HepG2 (cell line): ENCODE data around the gene NKX6-2.

Experiments used
- SMC3 ChIP-seq: IDR thresholded peaks from 2 replicates; pipeline ENCODE4 v1.6.1; 2011; ENCODE audit warnings: low read length, improper control_type of control experiment
- TEAD2 ChIP-seq: sonication (generic); formaldehyde crosslinking; IDR thresholded peaks from 2 replicates; pipeline ENCODE4 v1.9.0; 2021; ENCODE audit warnings: missing genetic modification reagents

DNA sequence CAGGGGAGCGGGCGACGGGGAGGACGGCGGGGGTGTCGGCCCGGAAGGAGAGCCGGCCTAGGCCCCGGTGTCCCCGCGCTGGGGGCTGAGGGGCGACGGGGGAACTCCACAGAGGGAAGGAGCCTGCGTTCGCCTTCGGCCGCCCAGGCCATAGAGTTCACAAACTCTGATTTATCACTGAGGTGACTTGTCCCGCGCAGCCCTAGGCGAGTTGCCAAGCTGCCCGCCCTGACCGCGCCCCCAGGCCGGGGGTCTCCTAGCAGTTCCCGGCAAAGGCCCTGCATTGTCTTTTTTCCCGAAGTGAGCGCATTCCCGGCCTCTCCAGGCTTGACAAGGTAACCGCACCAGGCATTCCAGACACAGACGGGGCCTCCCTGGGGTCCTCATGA is 2.9 kb upstream of the NKX6-2 start:
- TF ChIP-seq TEAD2 (no peak), SMC3 (no peak)
